HEK293 (cell line): ENCODE data around the gene COL5A2.

Experiments
- KLF1 ChIP-seq: fragments of 450-650 bp; formaldehyde crosslinking; IDR thresholded peaks from 2 replicates; pipeline ENCODE4 v1.5.1; 2016; ENCODE audit warnings: missing biosample characterization, missing genetic modification characterization
- TCF7L2 ChIP-seq: IDR thresholded peaks from 2 replicates; pipeline ENCODE4 v1.6.1; 2011; ENCODE audit warnings: low read depth, mild to moderate bottlenecking, inconsistent platforms, low read length, moderate library complexity, borderline replicate concordance
- ZBTB1 ChIP-seq: fragments of 450-650 bp; formaldehyde crosslinking; IDR thresholded peaks from 2 replicates; pipeline ENCODE4 v1.5.1; 2016; ENCODE audit warnings: missing biosample characterization, missing genetic modification characterization
- ZNF121 ChIP-seq: fragments of 450-650 bp; formaldehyde crosslinking; IDR thresholded peaks from 2 replicates; pipeline ENCODE4 v1.5.1; 2016; ENCODE audit warnings: missing biosample characterization, missing genetic modification characterization
- ZNF324 ChIP-seq: fragments of 450-650 bp; formaldehyde crosslinking; IDR thresholded peaks from 2 replicates; pipeline ENCODE4 v1.5.1; 2016; ENCODE audit warnings: missing biosample characterization, missing genetic modification characterization
- ZNF404 ChIP-seq: fragments of 450-650 bp; formaldehyde crosslinking; IDR thresholded peaks from 2 replicates; pipeline ENCODE4 v1.5.1; 2017; ENCODE audit warnings: missing biosample characterization, missing genetic modification characterization
- ZNF423 ChIP-seq: fragments of 450-650 bp; formaldehyde crosslinking; IDR thresholded peaks from 2 replicates; pipeline ENCODE4 v1.5.1; 2016; ENCODE audit warnings: missing biosample characterization, missing genetic modification characterization
- ZNF530 ChIP-seq: fragments of 450-650 bp; formaldehyde crosslinking; IDR thresholded peaks from 2 replicates; pipeline ENCODE4 v1.5.1; 2016; ENCODE audit warnings: low read depth, missing biosample characterization, missing genetic modification characterization
- ZNF658 ChIP-seq: fragments of 450-650 bp; formaldehyde crosslinking; IDR thresholded peaks from 2 replicates; pipeline ENCODE4; 2016; ENCODE audit warnings: missing biosample characterization, missing genetic modification characterization
- ZNF776 ChIP-seq: fragments of 450-650 bp; formaldehyde crosslinking; IDR thresholded peaks from 2 replicates; pipeline ENCODE4 v1.5.0; 2017; ENCODE audit warnings: missing biosample characterization, missing genetic modification characterization, borderline replicate concordance
- TF ChIP-seq, protein P1 (sequence below): fragments of 450-650 bp; formaldehyde crosslinking; IDR thresholded peaks from 2 replicates; pipeline ENCODE4 v1.5.1; 2016; ENCODE audit warnings: missing biosample characterization, missing genetic modification characterization
- TF ChIP-seq, protein P2 (sequence below): fragments of 450-650 bp; formaldehyde crosslinking; IDR thresholded peaks from 2 replicates; pipeline ENCODE4 v1.5.1; 2016; ENCODE audit warnings: missing biosample characterization, missing genetic modification characterization
- TF ChIP-seq, protein P3 (sequence below): fragments of 450-650 bp; formaldehyde crosslinking; IDR thresholded peaks from 2 replicates; pipeline ENCODE4 v1.5.1; 2016; ENCODE audit warnings: missing biosample characterization, missing genetic modification characterization

DNA sequence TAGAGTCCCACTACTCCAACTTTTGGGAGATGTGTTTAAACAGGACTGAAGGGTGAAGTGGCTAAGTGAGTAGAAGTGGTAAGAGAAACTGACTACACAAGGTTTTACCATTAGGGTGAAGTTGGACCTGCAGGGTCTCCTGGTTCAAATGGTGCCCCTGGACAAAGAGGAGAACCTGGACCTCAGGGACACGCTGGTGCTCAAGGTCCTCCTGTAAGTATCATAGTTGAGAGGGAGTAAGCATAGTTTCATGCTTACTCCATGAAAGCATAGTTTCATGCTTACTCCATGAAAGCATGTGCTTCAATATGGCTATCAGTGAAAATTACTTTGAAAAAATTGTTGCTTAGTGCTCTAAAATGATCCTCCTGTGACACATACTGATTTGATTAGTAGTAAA lies 186.3 kb downstream of the COL5A2 start:
- TF ChIP-seq, protein P1, sequence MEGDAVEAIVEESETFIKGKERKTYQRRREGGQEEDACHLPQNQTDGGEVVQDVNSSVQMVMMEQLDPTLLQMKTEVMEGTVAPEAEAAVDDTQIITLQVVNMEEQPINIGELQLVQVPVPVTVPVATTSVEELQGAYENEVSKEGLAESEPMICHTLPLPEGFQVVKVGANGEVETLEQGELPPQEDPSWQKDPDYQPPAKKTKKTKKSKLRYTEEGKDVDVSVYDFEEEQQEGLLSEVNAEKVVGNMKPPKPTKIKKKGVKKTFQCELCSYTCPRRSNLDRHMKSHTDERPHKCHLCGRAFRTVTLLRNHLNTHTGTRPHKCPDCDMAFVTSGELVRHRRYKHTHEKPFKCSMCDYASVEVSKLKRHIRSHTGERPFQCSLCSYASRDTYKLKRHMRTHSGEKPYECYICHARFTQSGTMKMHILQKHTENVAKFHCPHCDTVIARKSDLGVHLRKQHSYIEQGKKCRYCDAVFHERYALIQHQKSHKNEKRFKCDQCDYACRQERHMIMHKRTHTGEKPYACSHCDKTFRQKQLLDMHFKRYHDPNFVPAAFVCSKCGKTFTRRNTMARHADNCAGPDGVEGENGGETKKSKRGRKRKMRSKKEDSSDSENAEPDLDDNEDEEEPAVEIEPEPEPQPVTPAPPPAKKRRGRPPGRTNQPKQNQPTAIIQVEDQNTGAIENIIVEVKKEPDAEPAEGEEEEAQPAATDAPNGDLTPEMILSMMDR (tag by site-specific recombination) = no peak
- TF ChIP-seq TCF7L2 (no peak), ZBTB1 (tag by site-specific recombination) (no peak), ZNF658 (no peak), ZNF121 (tag by site-specific recombination) (no peak), ZNF423 (tag by site-specific recombination) (no peak), ZNF776 (tag by site-specific recombination) (no peak), ZNF404 (tag by site-specific recombination) (no peak), ZNF530 (tag by site-specific recombination) (no peak), KLF1 (tag by site-specific recombination) (no peak), ZNF324 (tag by site-specific recombination) (no peak)
- TF ChIP-seq, protein P2, sequence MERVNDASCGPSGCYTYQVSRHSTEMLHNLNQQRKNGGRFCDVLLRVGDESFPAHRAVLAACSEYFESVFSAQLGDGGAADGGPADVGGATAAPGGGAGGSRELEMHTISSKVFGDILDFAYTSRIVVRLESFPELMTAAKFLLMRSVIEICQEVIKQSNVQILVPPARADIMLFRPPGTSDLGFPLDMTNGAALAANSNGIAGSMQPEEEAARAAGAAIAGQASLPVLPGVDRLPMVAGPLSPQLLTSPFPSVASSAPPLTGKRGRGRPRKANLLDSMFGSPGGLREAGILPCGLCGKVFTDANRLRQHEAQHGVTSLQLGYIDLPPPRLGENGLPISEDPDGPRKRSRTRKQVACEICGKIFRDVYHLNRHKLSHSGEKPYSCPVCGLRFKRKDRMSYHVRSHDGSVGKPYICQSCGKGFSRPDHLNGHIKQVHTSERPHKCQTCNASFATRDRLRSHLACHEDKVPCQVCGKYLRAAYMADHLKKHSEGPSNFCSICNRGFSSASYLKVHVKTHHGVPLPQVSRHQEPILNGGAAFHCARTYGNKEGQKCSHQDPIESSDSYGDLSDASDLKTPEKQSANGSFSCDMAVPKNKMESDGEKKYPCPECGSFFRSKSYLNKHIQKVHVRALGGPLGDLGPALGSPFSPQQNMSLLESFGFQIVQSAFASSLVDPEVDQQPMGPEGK = no peak
- TF ChIP-seq, protein P3, sequence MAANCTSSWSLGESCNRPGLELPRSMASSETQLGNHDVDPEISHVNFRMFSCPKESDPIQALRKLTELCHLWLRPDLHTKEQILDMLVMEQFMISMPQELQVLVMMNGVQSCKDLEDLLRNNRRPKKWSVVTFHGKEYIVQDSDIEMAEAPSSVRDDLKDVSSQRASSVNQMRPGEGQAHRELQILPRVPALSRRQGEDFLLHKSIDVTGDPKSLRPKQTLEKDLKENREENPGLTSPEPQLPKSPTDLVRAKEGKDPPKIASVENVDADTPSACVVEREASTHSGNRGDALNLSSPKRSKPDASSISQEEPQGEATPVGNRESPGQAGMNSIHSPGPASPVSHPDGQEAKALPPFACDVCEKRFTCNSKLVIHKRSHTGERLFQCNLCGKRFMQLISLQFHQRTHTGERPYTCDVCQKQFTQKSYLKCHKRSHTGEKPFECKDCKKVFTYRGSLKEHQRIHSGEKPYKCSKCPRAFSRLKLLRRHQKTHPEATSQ = no peak
